Uterus (tissue), 2 donors: ENCODE measurements around the gene EIF2S2.

Source experiments
- CTCF ChIP-seq, 4 experiments: fragments of 200-600 bp in 2 of 4; fragments of 450-650 bp in 2 of 4; sonication (generic) in 2 of 4; IDR thresholded peaks; one replicate each; pipeline ENCODE4 v1.5.1; 2016 to 2019; ENCODE audit warnings: antibody characterized with exemption in 4 of 4, mild to moderate bottlenecking in 2 of 4, moderate library complexity in 1 of 4
- POLR2A ChIP-seq, 2 donors: fragments of 450-650 bp; IDR thresholded peaks; one replicate each; pipeline ENCODE4 v1.6.1; 2016; ENCODE audit warnings: antibody characterized with exemption in 2 of 2, mild to moderate bottlenecking in 1 of 2, moderate library complexity in 1 of 2

- no peak for TF ChIP-seq CTCF (IDR thresholded peaks at IDR 0.05)
- no peak for TF ChIP-seq POLR2A (IDR thresholded peaks at IDR 0.05)
These were observed 64.1 kb downstream of the EIF2S2 start for GRCh38 chr20:34047917-34048316.
